Retinal pigment epithelial cell (primary cell): ENCODE measurements around the gene CALML6.

Experiments used
- DNase-seq: peaks from one replicate; pipeline ENCODE4 v3.0.0-alpha.2; 2010; ENCODE audit warnings: low read depth
- H3K4me3 ChIP-seq: 2 replicates; pipeline ENCODE4 v1.5.1; 2011; ENCODE audit warnings: mild to moderate bottlenecking, low read length, control low read depth, moderate library complexity
- TF ChIP-seq, protein P1 (sequence below): conservative IDR thresholded peaks from 2 replicates; pipeline ENCODE4 v1.5.1; 2011; ENCODE audit warnings: low read depth, low read length, control low read depth, inconsistent platforms

Gene CALML6

DNA sequence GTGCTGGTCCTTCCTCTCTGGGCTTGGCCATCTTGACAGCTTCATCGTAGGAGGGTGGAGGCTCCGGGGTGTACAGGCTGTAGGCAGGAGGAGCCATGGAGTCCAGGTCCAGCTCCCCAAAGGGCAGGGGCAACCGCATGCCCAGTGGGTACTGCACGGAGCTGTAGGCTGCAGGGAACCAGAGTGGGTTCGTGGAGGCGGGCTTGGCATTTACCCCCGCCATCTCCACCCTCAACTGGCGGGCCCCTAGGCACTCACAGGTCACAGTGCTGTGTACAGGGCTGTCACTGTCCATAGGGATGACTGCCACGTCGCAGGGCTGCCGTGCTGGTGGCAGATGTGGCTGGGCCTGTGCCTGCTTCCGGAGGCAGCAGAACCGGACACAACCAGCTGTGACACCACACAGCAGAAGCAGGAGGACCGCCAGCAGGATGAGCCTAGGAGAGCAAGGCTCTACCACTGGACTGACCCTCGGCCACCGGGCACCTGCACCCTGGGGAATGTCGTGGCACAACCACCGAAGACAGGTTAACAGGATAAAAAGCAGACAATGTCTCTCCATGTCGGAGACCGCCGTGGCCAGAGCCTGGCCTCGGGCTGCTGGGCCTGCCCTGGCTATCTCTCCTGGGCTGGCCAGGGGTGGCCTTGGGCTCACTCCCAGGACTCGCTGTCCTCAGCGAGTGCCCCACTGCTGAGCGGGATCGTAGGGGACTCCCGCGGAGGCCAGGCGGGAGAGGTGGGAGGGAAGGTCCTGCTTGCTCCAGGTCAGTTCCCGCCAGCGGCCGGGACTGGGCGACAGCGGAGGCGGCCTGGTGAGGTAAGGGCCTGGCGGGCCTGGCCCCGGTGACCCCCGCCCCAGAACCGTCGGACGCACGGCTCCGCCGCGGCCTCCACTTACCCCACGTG, 3.2 kb downstream of the CALML6 start:
- H3K4me3 ChIP-seq: peak overlapping the region; percentile 37
- TF ChIP-seq, protein P1, sequence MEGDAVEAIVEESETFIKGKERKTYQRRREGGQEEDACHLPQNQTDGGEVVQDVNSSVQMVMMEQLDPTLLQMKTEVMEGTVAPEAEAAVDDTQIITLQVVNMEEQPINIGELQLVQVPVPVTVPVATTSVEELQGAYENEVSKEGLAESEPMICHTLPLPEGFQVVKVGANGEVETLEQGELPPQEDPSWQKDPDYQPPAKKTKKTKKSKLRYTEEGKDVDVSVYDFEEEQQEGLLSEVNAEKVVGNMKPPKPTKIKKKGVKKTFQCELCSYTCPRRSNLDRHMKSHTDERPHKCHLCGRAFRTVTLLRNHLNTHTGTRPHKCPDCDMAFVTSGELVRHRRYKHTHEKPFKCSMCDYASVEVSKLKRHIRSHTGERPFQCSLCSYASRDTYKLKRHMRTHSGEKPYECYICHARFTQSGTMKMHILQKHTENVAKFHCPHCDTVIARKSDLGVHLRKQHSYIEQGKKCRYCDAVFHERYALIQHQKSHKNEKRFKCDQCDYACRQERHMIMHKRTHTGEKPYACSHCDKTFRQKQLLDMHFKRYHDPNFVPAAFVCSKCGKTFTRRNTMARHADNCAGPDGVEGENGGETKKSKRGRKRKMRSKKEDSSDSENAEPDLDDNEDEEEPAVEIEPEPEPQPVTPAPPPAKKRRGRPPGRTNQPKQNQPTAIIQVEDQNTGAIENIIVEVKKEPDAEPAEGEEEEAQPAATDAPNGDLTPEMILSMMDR: no peak
- DNase-seq: no peak

DNA sequence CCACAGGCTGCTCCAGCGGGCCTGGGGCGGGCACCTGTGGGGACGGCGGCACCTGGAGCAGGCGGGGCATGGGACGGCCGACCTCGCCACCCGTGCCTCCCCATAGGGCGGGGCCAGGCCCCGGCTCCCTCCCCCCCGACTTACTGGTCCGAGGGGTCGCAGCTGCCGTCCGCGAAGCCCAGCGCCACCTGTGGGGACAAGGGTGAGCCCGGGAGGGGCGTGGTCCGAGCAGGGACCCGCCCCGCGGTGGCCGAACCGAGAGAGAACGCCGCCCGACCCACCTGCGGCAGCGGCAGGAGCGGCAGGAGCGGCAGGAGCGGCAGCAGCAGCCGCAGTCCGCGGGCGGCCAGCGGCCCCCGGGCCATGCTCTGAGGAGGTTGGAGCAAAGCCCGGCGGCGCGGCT, 3.8 kb downstream of the CALML6 start, which contains the start of gene TMEM52:
Gene TMEM52, minus strand, starts transcription at position 379 of the 403 bp plus-strand sequence. Its CDS starts 14 bp downstream, at position 365.
- TF ChIP-seq, protein P1: no peak
- DNase-seq: no peak
- peak within 1 kb of the TSS; percentile 37 for H3K4me3 ChIP-seq

DNA sequence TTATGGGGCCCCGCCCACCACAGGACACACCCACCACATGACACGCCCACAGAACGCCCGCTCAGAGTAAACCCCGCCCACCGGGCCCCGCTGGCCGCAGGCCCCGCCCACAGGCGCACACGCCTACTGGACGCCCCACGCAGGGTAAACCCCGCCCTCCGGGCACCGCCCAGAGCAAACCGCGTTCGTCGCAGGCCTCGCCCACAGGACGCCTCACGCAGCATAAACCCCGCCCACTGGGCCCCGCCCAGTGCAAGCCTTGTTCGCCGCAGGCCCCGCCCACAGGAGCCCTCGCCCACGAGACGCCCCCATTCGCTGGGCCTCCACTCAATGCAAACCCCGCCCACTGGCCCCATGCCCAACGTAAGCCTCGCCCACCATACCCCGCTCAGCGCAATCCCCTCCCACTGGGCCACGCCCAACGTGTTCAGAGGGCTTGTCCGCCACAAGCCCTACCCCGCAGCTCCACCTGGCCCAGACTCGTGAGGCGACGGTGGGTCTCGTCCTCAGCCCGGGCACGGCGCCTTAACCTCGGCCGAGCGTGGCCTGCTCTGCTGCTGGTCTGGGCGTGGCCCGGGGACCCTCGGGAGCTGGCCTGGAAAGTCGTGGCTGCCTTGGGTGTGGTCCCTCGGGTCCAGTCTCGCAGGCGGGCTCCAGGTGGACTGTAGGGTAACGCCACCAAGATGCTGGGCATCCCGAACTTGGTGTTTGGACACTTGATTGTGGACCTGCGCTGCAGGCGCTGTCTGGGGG, 4.4 kb downstream of the CALML6 start:
- peak overlapping the region; percentile 37 for H3K4me3 ChIP-seq
- TF ChIP-seq, protein P1: no peak
- DNase-seq: peak; percentile 79

DNA sequence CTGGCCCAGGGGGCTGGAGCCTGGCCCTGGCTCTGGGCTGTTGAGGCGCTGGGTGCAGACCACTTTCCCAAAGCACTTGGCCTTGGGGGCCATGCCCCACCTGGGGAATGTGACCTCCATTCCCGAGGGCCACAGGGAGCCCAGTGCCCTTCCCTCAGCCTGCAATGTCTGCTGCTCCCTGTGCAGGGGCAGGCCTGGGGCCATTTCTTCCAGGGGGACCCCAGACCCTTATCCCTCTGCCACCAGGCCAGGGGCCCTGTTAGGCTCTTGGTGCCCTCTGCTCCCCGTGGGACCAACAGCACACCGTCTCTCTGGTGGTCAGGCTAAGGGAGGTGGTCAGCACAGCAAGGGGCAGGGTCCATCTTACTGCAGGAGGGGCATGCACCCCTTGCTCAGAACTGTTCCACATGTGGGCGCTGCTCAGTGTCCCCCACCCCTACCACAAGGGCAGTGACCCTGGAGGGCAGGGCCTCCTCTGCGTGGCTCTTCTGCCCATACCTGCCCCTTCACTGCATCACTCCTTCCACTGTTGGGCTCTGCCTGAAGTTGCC, 5.1 kb downstream of the CALML6 start:
- no peak for DNase-seq
- TF ChIP-seq, protein P1: no peak
- H3K4me3 ChIP-seq: no peak overlapping the region

DNA sequence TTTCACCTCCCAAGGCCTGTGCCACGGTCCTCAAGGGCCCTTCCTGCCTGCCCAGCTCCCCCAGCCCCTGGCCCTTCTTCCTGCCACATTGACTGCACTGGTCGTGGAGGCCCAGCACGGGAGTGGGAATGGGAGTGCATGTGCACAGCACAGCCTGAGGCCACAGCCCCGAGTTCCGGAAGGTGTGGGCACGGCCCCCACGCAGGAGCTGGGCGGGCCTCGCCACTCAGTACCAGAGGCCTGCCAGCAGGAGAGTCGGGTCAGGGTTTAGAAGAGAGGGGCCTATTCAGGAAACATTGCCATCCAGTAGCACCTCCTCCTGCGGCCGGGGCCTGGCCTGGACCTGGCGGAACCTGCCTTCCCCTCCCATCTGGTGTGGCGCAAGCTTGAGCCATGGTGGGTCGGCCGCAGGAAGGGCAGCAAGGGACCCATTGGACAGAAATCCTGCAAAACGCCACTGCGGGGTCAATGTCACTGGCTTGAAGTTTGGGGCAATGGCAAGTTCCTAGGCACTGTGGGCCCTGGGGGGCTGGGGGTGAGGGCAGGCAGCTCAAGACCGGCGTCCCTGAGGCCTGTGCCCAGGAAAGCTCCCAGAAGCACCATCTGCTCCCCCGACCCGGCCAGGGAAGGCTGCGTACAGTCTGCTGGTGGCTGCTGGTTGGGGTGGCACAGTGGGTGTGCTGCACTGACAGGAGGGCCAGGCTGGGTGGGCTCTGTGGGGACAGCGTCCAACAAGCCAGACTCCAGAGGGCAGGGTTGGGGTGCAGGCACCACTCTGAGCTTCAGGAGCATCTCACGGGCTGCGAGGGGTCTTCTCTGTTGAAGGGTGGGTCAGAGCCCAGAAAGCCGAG, 5.8 kb downstream of the CALML6 start:
- no peak for DNase-seq
- TF ChIP-seq, protein P1: no peak
- H3K4me3 ChIP-seq: no peak overlapping the region

DNA sequence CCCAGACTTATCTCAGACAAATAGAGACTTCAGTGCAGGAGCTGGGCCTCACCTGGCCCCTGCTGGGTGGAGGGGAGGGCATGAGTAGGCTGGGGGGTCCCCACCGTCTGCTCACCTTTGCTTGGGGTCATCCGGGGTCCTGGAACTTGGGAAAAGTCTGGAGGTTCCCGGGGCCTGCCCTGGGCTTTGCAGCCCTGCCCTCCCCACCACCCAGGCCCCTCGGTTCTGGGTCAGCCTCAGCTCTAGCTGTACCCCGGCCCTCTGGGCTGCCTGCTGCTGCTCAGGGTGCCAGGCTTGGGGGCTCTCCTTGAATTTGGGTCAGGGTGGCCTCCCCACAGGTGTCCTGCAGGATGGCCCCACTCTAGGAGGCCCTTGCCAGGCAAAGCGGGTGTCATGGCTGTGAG, 6.4 kb downstream of the CALML6 start:
- TF ChIP-seq, protein P1: no peak
- DNase-seq: no peak
- no peak overlapping the region for H3K4me3 ChIP-seq
